GM21367 (cell line): ENCODE data around the gene CKM.
"Not testable (repeated sequence)": the region's sequence is repeated elsewhere in the genome, so short reads cannot be mapped to it uniquely, and the experiment has no call there.

Experiments
- ATAC-seq: cut with Tn5 transposase; IDR thresholded peaks from one replicate; pipeline ENCODE4 v1.9.1; 2021; ENCODE audit not compliant: unreplicated experiment

CKM gene

DNA sequence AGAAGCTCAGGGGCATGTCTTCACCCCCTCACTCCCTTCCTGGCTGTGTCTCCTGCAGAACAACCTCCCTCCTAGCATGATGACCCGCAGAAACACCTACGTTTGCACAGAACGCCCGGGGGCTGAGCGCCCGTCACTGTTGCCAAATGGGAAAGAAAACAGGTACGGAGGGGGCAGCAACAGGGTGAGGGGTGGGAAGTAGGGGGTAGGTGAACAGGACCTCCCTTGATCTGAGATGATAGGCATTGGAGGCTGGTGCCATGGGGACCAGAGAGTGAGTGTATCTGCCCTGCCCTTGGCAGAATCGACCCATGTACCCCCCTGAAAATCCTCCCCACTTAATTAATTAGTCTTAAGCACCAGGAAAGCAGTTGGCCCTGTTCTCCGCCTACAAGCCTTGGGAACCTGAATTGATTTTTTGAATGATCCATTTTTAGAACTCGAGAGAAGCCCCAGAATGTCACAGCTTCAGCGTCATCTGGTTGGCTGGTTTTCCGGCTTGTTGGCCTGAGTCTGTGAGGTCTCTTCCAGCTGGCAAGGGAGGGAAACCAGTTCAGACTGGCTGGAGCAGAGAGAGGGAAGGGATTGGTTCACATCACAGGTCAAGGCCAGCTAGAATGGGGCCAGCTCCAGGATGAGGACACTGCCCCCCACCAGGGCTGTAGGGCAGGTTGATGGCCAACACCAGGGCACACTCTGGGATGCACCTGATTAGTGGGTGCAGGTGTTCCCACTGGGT is 28.2 kb downstream of the CKM start:
- ATAC-seq, result no peak

DNA sequence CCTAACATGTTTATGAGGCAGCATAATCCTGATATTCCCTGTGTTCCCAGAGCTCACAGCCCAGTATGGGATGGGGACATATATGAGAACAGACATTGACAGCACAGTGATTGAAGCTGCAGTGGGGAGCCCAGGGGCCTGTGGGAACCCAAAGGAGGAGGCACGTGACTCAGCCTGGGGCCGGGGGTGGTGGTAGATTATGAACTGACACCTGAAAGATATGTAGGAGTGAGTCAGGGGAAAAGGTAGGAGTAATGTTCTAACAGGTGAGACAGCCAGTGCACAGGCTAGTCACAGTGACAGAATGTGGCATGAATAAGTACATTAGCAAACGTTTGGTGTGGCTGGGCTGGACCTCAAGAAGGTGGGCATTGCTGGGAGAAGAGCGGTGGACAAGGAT is 29.0 kb downstream of the CKM start:
- ATAC-seq, result no peak

DNA sequence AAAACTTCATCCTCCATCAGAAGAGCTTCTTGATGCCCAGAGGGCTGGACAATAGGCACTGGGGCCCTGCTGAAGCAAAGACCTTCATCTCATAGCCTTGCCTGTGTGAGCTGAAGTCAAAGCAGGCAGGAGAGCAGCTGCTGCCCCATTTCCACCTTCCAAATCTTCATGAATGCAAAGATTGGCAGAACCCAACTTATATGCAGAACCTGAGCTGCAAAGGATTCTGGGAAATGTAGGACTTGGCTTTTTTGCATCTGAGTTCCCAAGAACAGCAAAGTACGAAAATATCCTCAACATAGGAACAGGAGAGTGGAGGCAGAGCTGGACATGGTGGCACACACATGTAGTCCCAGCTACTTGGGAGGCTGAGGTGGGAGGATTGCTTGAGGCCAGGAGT is 30.8 kb downstream of the CKM start:
- ATAC-seq, result no peak

DNA sequence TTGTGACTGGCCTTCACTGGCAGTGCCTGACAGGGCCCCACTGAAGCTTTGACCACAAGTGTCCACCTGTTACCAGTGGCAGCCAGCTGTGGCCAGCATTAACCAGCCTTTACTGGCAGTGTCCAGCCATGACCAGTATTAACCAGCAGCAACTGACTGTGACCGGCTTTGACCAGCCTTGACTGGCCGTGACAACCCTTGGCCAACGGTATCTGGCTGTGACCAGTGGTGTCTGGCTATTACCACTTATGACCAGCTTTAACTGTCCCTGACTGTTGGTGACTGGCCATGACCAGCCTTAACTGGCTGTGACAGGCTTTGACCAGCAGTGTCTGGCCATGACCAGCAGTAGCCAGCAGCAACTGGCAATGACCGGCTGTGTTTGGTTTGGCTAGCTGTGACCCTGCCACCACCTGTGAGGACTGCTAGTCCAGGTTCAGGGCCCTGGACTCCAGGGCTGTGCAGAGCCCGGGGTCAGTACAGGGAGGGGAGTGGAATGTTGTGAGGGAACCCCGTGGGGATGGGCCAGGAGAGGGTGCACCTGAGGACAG is 32.2 kb downstream of the CKM start:
- ATAC-seq, result no peak

DNA sequence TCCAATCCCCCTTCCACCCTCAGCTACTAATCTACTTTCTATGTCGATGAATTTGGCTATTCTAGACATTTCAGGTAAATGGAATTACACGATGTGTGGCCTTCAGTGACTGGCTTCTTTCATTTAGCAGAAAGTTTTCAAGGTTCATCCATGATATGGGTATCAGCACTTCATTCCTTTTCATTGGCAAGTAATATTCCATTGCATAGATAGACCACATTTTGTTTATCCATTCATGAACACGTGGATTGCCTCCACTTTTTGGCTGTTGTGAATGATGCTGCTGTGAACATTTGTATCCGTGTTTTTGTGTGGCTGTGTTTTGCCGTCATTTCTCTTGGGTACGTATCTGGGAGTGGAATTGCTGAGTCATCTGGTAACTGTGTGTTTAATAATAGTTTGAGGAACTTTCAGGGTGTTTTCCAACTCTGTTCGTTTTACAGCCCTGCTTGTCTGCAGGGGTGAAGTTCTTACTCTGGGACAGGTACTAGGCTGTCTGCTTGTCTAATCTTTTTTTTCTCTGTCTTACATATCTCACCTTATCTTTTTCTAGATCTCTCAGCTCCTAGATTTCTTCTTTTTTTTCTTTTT is 39.1 kb downstream of the CKM start:
- no peak for ATAC-seq

DNA sequence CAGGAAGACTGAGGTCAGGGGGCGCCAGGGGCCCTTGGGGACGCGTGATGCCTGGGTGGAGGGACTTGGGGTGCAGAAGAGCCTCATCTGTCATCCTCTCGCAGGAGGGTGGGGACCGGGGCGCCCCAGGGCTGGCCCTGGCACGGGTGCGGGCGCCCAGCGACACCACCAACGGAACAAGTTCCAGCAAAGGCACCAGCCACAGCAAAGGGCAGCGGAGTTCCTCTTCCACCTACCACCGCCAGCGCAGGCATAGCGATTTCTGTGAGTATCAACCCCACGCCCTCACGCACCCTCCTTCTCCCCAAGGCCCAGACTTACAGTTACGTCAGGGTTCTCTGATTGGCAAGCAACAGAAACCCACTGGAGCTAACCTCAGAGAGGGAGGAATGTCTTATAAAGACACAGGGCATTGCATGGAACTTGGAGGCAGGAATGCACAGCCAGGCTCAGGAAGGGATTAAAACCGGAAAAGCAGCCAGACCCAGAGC is 42.2 kb downstream of the CKM start:
- no peak for ATAC-seq

DNA sequence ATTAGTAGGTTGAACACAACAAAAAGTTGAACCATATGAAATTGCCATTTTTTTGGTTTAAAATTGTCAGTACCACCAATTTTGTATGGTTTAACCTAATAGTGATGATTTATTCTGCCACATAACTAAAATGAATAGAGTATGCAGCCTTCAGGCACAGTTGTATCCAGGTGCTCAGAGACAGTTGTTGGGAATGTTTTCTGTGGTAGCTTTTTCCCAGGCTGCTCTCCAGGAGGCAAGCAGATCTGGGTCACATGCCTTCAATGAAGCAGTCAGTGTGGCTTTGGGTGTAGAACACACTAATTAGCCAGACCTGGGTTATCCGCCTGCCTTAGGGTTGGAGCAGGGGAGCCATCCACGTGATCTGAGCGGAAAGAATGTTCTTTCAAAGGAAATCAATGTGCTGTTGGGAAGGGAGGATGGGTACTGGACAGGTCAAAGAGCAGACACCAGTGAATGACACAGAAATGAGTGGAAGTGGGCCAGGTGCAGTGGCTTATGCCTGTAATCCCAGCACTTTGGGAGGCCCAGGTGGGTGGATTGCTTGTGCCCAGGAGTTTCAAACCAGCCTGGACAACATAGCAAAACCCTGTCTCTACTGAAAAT is 43.0 kb downstream of the CKM start:
- ATAC-seq, result no peak

- no peak for ATAC-seq
These were observed 44.6 kb downstream of the CKM start for GRCh38 chr19:45278087-45278486.

DNA sequence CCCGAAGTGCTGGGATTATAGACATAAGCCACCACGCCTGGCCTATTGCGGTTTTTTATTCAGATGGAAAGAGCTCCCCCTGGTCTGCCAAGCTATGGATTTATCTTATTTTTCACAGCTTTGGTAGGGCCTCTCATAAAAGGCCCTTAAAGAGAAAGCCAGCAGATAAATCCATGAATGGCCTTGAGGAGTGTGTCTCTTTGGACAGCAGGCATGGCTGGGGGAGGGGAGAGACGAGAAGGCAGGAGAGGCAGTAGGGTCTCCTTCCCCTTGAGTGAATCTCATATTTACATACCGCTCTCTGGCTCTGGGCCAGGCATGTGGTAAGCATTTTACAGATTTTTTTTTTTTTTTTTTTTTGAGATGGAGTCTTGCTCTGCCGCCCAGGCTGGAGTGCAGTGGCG is 46.4 kb downstream of the CKM start:
- ATAC-seq, result no peak

DNA sequence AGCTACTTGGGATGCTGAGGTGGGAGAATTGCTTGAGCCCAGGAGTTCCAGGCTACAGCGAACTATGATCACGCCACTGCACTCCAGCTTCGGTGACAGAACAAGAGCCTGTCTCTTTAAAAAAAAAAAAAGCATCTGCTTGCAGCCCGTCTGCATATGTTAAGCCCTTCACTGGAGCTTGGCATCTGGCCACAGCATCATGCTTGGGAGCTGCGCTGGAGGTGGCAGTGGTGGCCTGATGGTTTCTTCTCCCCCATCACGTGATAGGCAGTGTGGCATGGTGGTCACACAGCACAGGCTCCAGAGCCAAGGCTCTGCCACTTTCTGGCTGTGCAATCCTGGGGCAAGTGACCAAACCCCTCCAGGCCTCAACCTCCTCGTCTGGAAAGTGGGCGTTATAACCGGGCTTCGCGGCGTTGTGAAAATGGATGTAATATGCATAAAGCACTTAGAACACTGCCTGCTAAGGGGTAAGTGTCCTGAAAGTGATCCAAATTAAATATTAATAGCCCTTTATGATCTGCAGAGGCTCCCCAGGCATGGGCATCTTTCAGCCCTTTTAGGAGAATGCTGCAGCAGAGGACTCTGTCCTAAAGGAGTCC is 47.2 kb downstream of the CKM start:
- ATAC-seq, result no peak

DNA sequence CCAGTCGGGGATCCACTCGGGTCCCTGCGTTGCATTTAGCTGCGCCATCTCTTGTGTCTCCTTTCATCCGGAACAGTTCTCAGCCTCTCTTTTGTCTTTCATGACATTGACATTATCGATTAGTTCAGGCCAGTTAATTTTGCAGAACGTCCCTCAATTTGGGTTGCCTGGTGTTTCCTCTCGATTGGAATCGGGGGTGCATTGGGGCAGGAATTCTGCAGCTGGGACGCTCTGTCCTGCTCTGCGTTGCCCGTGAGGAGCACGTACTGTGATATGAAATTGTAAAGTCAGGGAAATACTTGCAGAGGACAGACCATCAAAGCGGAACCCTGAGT is 49.2 kb downstream of the CKM start:
- ATAC-seq, result no peak

DNA sequence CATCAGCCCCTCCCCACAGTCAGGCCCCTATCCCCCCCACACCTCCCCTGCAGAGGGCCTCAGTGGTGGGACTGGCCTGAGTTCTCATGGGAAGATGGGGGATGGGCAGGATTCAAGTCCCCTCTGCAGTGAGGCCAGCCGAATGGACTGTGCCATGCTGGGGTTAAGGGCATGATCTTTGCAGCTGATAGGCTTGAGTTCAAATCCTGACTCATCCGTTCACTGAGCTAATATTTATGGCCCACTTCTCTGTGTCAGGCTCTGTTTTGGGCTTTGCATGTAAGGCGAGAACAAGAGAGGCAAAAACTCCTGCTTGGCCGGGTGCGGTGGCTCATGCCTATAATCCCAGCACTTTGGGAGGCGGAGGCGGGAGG is 51.0 kb downstream of the CKM start:
- ATAC-seq, result no peak

DNA sequence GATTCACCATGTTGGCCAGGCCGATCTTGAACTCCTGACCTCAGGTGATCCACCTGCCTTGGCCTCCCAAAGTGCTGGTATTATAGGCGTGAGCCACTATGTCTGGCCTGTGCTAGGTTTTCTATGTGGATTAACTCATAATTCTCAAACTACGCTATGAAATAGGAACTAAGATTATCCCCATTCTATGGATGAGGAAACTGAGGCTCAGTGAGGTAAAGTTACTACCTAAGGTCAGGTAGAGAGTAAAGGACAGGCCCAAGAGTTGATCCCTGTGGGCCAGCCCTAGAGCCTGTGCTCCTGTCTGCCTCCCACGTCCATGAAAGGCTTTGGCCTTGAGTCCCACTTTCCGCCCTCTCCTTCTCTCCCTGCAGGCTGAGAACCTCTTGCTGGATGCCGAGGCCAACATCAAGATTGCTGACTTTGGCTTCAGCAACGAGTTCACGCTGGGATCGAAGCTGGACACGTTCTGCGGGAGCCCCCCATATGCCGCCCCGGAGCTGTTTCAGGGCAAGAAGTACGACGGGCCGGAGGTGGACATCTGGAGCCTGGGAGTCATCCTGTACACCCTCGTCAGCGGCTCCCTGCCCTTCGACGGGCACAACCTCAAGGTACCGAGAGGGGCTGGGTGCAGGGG is 51.5 kb downstream of the CKM start:
- ATAC-seq, result no peak

- not testable (repeated sequence) for ATAC-seq
These were observed 52.7 kb downstream of the CKM start for GRCh38 chr19:45269939-45270338.

DNA sequence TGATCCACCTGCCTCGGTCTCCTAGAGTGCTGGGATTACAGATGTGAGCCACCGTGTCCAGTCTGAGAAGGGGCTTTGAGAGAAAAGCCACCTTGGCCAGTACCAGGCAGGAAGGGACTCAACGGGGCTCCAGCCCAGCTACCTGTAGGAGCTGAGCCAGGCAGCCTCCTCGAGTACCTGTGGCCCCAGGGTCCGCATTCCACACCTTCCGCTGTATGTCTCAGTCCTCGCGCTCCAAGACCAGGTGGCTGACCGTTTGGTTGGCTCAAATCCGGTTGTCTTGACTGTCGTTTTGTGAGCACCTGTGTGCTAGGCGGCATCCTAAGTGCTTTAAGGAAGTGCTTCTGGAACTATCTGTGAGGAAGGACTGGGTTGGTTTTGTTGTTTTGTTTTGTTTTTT is 55.4 kb downstream of the CKM start:
- no peak for ATAC-seq

GRCh38 chr19:45265375-45265774 is 57.3 kb downstream of the CKM start:
- no peak for ATAC-seq

DNA sequence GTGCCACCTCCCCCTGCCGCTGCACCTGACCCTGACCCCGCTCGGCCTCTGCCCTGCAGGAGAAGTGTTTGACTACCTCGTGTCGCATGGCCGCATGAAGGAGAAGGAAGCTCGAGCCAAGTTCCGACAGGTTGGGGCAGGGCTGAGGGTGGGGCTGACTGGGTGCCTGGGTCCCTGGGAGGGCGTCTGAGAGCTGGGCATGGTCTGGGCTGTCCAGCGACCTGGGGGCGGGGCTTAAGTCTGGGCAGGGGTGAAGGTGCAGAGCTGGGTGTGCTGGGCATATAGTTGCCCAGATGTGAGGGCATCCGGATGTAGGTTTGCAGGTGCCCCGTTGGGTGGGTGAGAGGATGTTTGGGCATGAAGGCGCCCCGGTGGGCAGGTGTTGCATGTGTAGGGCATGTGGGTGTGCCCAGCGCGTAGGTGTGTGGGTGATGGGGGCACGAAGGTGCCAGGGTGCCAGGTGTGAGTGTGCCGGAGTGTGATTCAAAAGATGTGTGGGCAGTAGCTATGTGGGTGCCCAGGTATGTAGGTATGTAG is 57.8 kb downstream of the CKM start:
- no peak for ATAC-seq

DNA sequence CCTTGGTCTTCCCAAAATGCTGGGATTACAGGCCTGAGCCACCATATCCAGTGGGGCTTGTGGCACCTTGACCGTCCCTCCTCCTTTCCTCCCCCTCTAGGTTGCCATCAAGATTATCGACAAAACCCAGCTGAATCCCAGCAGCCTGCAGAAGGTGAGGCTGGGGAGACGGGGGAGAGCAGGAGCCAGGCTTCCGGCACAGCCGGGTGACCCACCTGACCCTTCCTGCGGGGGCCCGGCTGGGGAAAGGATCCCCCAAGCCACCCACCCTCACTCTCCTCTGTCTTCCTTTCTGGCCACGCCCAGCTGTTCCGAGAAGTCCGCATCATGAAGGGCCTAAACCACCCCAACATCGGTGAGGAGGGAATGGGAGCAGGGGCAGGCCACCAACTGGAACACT is 59.7 kb downstream of the CKM start:
- no peak for ATAC-seq

GRCh38 chr19:45262570-45262969 is 60.1 kb downstream of the CKM start:
- ATAC-seq, result no peak

DNA sequence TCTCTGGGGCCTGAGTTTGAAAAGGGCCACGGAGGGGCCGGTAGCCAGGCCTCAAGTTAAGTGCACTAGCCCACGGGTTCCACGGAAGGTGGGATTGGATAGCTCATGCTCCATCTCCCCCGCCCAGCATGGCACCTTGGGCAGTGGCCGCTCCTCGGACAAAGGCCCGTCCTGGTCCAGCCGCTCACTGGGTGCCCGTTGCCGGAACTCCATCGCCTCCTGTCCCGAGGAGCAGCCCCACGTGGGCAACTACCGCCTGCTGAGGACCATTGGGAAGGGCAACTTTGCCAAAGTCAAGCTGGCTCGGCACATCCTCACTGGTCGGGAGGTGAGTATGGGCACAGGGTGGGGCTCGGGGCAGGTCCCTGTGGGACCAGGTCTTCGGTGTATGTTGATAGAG is 63.8 kb downstream of the CKM start:
- ATAC-seq, result no peak

- no peak for ATAC-seq
These were observed 65.8 kb downstream of the CKM start for GRCh38 chr19:45256836-45257235.
